GM19193 (cell line): ENCODE results near the gene NAV1.

ENCODE experiments used
- POLR2A ChIP-seq: IDR thresholded peaks from 4 replicates; pipeline ENCODE4 v1.6.1; 2011; ENCODE audit not compliant: insufficient read depth, insufficient read length; ENCODE audit errors: extremely low read depth

Gene NAV1

DNA sequence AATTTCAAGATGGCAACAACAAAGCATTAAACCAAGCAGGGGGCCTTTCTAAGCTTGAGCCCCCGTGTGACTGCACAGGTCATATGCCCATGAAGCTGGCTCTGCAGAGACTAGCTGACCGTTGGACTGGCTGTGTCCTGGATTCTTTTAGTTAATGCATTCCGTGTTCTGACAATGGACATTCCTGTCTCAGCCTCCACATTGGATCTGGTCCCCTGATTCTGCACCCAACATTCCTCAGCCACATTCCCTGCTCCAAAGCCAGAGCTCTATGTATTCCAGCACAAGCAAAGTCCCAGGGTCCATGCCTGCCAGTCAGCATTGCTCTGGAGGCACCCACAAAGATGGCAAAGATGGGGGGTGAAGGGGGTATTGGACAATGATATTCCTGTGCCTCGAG lies 5.1 kb upstream of the NAV1 start:
- TF ChIP-seq POLR2A = no peak

DNA sequence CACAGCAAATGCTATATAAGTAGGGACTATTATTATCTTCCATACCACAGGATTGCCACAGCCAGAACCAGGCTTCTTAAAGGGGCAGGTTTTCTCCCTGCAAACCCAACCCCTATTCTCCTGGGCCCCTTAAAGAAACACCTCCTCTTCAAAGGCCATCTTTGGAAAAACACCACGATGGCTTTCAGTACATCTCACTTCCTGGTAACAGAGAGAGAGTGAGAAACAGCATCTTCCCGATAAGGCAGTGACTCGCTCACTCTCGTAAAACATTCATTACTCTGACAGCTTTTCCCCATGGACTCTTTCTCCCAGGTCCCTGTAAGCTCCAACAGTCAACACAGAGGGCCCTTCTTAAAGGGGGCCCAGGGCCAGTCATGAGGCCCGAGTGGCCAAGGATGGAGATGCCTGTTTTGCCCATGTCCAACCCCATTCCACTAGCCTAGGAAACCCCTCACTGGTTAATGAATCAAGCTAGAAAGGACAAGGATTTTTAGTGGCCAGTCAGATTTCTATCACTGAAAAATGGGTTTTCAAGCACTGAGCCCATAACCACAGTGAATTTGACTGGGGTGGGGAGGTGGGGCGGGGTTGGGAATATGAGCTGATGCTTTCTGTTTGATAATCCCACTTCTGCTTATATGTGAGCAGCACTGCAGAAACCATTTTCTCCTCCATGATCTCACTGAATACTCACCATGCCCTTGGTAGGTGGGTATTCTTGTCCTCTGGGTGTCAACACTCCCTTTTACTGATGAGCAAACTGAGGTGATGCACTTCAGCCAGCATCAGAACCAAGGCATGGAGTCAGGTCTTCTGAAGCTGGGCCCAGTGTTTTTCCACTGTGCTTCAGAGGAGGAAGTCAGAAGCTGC lies 3.6 kb upstream of the NAV1 start:
- TF ChIP-seq POLR2A = no peak

DNA sequence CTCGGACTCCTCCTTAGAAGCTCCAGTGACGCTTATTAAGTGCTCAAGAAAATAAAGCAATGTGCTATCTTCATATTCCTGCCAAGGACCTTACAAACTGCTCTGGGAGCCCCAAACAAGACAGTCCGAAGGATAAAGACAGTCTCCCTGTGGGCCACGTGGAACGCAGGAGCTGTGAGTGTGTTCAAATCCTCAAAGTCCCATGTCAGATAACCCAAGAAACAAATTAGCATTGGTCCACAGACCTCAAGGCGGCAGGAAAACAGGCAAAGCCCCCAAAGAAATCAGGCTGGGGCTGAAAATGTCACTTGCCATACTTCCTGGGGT lies 3.0 kb upstream of the NAV1 start:
- TF ChIP-seq POLR2A = no peak

DNA sequence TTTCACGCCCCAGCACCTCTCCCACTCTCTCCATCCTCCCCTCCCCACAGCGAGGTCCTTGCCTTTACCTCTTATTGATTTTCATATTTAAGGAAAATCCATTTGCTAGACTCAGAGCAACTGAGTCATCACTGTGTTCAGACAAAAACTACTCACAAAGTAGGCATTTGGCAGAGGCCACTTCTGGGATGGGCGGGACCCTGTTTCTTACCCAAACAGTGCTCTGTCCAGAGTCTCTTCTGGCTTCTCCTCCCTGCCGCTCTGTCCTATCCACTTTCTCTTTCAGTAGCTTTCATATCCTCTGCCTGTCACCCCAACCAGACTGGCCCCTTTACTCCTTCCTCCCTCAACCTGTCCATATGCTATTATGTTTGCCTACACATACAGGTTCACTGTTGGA lies 2.4 kb upstream of the NAV1 start:
- no peak for TF ChIP-seq POLR2A

DNA sequence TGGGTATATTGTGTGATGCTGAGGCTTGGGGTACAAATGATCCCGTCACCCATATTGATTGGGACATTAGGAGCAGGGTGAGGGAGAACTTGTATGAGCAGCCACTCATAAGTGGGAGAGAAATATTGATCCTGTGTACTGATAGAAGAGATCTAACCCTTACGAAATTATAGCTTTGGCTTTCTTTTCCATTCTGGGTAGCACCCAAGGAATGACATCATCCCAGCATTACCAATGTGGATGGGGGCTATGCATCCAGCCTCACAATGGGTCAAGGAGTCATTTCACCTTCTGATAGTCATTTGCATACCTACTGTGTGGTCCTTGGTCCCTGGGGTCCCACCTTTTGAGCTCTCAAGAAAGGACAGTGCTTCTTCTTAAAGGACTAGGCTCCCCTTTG lies 1.9 kb upstream of the NAV1 start:
- TF ChIP-seq POLR2A = no peak

DNA sequence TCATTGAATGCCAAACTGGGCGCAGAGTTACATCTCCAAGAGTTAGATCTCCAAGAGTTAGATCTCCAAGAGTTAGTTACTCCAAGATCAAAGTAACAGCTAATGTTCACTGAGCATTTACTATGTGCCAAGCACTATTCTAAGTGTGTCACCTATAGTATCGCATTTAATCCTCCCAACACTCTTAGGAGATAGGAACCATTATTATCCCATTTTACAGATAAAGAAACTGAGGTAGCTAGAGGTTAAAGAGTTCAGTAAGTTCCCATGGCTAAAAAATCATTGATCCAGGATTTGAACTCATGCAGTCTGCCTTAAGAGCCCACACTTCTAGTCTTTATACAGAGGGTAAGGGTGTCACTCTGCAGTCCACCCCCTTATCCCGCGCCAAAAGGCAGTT lies 1.5 kb upstream of the NAV1 start:
- no peak for TF ChIP-seq POLR2A

DNA sequence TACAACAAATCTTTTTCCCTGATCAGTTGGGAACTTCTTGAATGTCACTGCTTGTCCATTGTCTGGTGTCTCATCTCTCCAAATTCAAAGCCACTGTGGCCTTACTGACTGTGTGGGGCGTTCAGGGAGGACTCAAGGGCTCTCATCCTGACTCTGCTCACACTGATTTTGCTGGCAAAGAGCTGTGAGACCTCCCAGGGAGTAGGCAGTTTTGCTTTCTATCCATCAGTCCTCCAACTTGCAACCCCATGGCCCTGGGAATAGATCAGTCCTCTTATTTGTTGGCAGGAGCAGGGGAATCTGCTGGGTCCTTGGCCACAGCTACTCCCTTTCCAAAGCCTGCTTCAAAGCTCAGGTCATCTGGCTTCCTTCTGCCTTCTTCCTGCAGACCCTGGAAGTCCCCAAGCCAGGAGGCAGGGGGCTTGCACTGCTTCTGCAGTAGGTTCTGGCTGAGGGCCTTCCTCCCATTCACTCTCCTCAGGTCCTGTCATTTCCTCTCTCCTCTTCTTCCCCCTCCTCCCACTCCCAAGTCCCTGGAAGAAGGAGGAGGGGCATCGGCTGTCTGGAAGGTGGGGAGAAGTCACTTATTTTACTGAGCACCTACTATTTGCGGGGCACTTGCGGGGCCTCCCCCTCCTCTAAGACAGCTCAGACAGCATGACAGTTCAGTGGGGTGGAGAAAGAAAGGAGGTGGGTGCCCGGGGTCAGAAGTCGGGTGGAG lies 876 bp upstream of the NAV1 start:
- TF ChIP-seq POLR2A = no peak

DNA sequence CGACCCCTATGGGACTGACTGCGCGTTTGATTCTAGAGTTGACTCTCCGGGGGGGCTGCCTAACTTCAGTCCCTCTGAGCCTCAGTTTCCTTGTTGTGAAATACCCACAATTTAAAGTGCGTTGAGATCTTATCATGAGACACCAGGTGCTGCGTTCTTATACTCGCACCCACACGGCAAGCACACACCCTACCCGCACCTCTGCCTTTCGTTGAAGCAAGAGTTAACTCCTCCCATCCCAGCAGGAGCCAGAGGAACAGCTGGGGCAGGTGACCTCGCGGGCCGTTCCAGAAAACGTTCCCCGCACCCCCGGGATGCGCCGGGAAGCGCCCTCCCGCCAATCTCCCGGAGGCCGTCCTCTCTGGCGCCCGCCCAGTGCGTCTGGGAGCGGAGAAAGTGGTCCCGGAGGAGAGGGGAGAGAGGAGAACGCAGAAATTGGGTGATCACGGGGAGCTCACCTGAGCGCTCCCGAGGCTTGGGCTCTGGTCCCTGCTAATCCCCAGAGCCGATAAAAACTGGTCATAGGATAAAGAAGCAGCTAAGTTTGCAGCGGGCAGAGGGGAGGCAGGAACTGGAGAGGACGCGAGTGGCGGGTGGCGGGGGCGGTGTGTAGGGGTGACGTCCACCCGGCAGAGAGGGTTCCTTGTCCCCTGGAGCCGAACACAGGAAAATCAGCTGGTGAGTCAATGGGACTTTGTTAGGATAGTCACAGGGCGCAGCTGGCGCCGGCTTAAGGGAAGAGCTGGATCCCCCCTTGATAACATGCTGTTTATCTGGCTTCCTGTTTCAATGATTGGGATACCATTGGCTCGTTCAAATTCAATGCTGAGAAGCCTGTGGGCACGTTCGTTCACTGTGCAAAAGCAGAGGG lies 869 bp downstream of the NAV1 start:
- no peak for TF ChIP-seq POLR2A

DNA sequence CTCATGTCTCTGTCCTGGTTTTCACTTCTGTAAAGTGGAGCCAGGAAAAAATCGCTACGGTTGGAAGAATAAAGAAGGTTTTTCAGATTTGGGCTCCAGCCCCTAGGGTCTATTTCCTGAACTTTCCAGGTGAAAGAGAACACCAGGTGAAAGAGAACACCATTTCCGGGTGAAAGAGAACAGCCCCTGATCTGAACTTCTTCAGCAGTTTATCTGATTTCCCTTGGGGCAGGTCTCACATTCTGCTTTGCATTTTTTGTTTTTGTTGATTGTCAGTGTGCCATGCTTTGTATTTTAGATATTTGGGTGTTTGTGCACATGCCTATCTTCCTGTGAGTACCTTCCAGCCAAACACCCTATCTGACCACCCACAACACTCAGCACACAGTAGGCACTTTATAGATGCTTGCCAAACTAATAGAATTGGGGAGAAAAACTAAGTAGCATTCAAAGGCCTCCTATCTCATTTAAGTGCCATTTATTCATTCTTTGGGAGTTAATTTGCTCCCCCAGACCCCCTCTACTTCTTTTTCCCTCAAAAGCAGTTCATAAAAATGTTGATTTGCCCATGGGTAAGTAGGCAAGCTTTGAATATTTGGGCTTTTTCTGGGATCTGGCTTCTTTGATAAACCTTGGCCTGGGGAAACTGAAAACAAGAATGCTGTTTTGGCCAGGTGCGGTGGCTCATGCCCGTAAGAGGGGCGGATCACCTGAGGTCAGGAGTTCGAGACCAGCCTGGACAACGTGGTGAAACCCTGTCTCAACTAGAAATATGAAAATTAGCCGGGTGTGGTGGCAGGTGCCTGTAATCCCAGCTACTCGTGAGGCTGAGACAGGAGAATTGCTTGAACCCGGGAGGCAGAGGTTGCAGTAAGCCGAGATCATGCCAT lies 2.2 kb downstream of the NAV1 start:
- no peak for TF ChIP-seq POLR2A

DNA sequence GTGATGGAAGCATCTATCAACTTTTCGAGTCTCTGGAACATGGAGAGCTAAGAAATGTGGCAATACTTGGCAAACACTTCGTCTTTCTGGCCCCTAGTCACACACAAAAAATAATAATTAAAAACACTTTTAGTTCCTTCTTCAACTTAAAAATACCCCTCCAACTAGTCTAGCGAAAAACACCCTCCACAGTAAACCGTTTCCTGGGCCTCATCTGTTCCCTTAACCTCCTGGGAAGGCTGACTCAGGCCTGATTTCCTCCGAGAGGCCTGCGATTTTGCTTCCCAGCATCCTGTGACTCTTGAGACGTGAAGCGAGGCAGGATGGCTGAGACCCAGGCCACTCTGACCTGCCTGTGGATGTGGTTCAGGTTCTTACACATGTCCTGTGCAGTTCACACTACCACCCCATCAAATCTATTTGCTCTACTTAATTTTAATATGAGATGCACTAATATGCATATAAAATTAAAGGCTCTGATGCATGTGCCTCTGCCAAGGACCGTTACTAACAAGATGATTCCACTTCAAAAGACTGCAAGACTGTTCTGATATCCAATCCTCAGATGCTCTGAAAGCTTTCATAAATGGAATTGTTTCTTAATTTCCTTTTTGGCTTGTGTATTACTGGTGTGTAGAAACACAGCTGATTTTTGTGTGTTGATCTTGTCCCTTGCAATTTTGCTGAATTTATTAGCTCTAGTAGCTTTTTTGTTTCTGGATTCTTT lies 3.5 kb downstream of the NAV1 start:
- no peak for TF ChIP-seq POLR2A

DNA sequence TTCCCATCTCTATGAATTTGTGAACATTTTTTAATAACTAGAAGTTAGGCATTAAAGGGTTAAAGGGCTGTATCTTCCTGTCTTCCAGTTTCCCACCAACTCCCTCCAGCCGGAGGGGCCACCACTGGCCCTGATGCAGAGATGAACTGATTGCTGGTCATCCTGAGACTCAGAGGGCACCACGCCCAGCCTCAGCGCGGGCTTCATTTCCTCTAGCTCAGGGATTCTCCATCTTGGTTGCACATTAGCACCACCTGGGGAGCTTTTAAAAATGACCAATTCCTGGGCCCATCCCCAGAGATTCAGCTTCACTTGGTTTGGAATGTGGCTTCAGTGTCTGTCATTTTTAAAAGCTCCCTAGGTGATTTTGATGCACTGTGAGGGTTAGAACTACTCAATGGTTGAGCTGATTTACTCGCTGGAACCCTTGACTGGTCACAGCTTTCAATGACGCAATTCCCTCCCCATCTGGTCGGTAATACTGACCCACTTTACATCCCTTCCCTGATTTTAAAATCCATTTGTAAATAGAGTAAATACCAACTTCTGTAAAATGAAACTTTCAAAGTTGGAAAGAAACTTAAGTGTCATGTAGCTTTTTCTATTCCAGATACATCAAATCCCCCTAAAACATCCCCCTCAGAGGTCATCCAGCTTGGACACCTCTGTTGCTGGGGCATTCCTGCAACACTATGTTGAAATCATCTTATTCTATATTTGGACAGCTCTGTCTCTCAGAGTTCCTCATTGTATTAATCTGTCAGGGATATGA lies 5.1 kb downstream of the NAV1 start:
- TF ChIP-seq POLR2A = no peak

DNA sequence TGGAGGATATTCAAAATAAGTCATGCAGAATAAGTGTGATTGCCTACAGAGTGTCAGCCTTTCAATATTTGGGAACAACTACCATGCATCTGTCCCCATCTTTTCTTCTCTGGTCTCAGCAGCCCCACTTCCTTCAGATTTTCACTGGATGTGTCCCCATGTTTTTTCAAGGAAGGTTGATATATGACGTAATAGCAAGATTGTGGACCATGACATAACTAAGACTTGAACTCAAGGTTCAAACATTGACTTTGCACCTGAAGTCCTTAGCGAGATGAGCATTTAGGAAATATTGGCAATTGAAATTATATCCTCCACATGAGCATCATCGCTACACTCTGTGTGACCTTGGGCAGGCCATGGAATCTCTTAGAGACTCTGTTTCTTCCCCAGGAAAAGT lies 5.8 kb downstream of the NAV1 start:
- TF ChIP-seq POLR2A = no peak

DNA sequence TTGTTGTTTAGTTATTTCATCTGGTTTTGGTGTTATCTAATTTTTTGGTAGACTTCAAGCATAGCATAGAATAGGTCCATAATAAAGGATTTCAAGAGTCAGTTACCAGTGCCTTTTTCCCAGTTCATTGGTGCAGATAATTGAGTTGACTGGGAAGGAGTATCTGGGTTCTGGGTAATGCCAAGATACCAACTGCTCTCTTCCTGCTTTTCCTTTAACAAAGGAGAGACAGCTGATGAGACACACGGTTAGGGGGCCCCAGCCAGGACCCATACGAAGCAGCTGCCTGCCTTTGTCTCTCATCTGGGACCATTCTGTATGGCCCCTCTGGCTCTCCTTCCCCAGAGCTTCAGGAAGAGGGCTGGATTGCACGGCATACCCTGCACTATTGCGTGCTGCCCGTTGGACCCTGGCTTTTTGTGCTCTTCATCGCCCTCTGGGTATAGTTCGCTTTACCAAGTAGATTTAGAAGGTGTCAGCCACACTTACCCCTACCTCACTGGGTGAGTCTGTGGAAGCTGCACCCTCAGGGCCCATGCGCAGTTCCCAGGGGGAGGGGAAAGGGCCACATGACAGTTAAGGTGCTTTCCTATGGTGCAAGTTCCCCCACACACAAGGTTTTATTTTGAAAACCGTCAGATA lies 7.0 kb downstream of the NAV1 start:
- TF ChIP-seq POLR2A = no peak
